ENCODE measurements around the gene NCOA6.
"Not testable (repeated sequence)": the region's sequence is repeated elsewhere in the genome, so short reads cannot be mapped to it uniquely, and the experiment has no call there.

Gene NCOA6

GRCh38 chr20:34829191-34829590 lies 3.7 kb upstream of the NCOA6 start:
- DNase-seq (ENCODE audit: low spot score): no peak

- DNase-seq (ENCODE audit: low spot score): peak; percentile 79
Observed at GRCh38 chr20:34824806-34825529, 483 bp downstream of the NCOA6 start.

GRCh38 chr20:34824452-34824805 lies 1.0 kb downstream of the NCOA6 start:
- peak; percentile 60 for DNase-seq (ENCODE audit: low spot score)

GRCh38 chr20:34824026-34824425 lies 1.4 kb downstream of the NCOA6 start:
- no peak for DNase-seq (ENCODE audit: low spot score)

GRCh38 chr20:34820805-34821578 lies 4.5 kb downstream of the NCOA6 start:
- DNase-seq (ENCODE audit: low spot score): no peak

- no peak for DNase-seq (ENCODE audit: low spot score)
Observed at GRCh38 chr20:34817801-34818200, 7.7 kb downstream of the NCOA6 start.

GRCh38 chr20:34817072-34817471 lies 8.4 kb downstream of the NCOA6 start:
- DNase-seq (ENCODE audit: low spot score): no peak

GRCh38 chr20:34815636-34816035 lies 9.8 kb downstream of the NCOA6 start:
- no peak for DNase-seq (ENCODE audit: low spot score)

- no peak for DNase-seq (ENCODE audit: low spot score)
Observed at GRCh38 chr20:34808583-34808982, 16.9 kb downstream of the NCOA6 start.

GRCh38 chr20:34807944-34808465 lies 17.4 kb downstream of the NCOA6 start:
- DNase-seq (ENCODE audit: low spot score): not testable (repeated sequence)

- DNase-seq (ENCODE audit: low spot score): no peak
Observed at GRCh38 chr20:34806255-34806654, 19.2 kb downstream of the NCOA6 start.

- no peak for DNase-seq (ENCODE audit: low spot score)
Observed at GRCh38 chr20:34798871-34799270, 26.6 kb downstream of the NCOA6 start.

- DNase-seq (ENCODE audit: low spot score): no peak
Observed at GRCh38 chr20:34798328-34798727, 27.1 kb downstream of the NCOA6 start.

GRCh38 chr20:34797012-34797995 lies 28.1 kb downstream of the NCOA6 start:
- no peak for DNase-seq (ENCODE audit: low spot score)

GRCh38 chr20:34794006-34794585 lies 31.4 kb downstream of the NCOA6 start:
- DNase-seq (ENCODE audit: low spot score): no peak

GRCh38 chr20:34792687-34793363 lies 32.6 kb downstream of the NCOA6 start:
- DNase-seq (ENCODE audit: low spot score): no peak

GRCh38 chr20:34791289-34792020 lies 34.0 kb downstream of the NCOA6 start:
- DNase-seq (ENCODE audit: low spot score): peak; percentile 16

- DNase-seq (ENCODE audit: low spot score): no peak
Observed at GRCh38 chr20:34781220-34781619, 44.2 kb downstream of the NCOA6 start.

- DNase-seq (ENCODE audit: low spot score): not testable (repeated sequence)
Observed at GRCh38 chr20:34780291-34780690, 45.2 kb downstream of the NCOA6 start.

GRCh38 chr20:34776177-34776576 lies 49.3 kb downstream of the NCOA6 start:
- no peak for DNase-seq (ENCODE audit: low spot score)

Data from AG08396 (cell line).